ENCODE results near the gene FMNL2.

FMNL2 gene

GRCh38 chr2:152611458-152612231, 276.7 kb downstream of the FMNL2 start:
- no peak for TF ChIP-seq FOXP2 (optimal IDR thresholded peaks at IDR 0.05; ENCODE audit: control extremely low read depth, extremely low read length, insufficient read depth)
- no peak for TF ChIP-seq EZH2 (IDR thresholded peaks at IDR 0.05)
- TF ChIP-seq POLR2AphosphoS5 (IDR thresholded peaks at IDR 0.05; ENCODE audit: borderline replicate concordance, low read depth, low read length) = no peak
- Histone ChIP-seq H3K9me3 (ENCODE audit: low read depth, low read length) (no peaks in the 10 kb centered on the region), H3K4me3 (no peak overlapping the region), H3K27ac (no peak overlapping the region), H3K36me3 (ENCODE audit: insufficient read depth, low read length) (no peaks in the 10 kb centered on the region; the same call in 1 of the 2 replicates), H3K9ac (ENCODE audit: insufficient read length) (no peak overlapping the region)
- DNase-seq (ENCODE audit: low read depth, low spot score) = no peak

GRCh38 chr2:152613235-152613634, 278.3 kb downstream of the FMNL2 start:
- H3K36me3 ChIP-seq (ENCODE audit: insufficient read depth, low read length) = peaks cover 4% of the 10 kb centered on the region; the same call in 1 of the 2 replicates
- H3K4me3 ChIP-seq = no peak overlapping the region
- no peak overlapping the region for H3K9ac ChIP-seq (ENCODE audit: insufficient read length)
- TF ChIP-seq FOXP2 (optimal IDR thresholded peaks at IDR 0.05; ENCODE audit: control extremely low read depth, extremely low read length, insufficient read depth) (no peak), EZH2 (IDR thresholded peaks at IDR 0.05) (no peak), POLR2AphosphoS5 (IDR thresholded peaks at IDR 0.05; ENCODE audit: borderline replicate concordance, low read depth, low read length) (no peak)
- no peaks in the 10 kb centered on the region for H3K9me3 ChIP-seq (ENCODE audit: low read depth, low read length)
- no peak overlapping the region for H3K27ac ChIP-seq
- no peak for DNase-seq (ENCODE audit: low read depth, low spot score)

GRCh38 chr2:152615177-152615576, 280.2 kb downstream of the FMNL2 start:
- no peak for TF ChIP-seq FOXP2 (optimal IDR thresholded peaks at IDR 0.05; ENCODE audit: control extremely low read depth, extremely low read length, insufficient read depth)
- no peak for TF ChIP-seq EZH2 (IDR thresholded peaks at IDR 0.05)
- no peak for TF ChIP-seq POLR2AphosphoS5 (IDR thresholded peaks at IDR 0.05; ENCODE audit: borderline replicate concordance, low read depth, low read length)
- Histone ChIP-seq H3K4me3 (no peak overlapping the region), H3K27ac (no peak overlapping the region), H3K9ac (ENCODE audit: insufficient read length) (no peak overlapping the region), H3K36me3 (ENCODE audit: insufficient read depth, low read length) (peaks cover 9% of the 10 kb centered on the region; the same call in 1 of the 2 replicates), H3K9me3 (ENCODE audit: low read depth, low read length) (no peaks in the 10 kb centered on the region)
- no peak for DNase-seq (ENCODE audit: low read depth, low spot score)

- no peak for DNase-seq (ENCODE audit: low read depth, low spot score)
- H3K9ac ChIP-seq (ENCODE audit: insufficient read length) = no peak overlapping the region
- H3K9me3 ChIP-seq (ENCODE audit: low read depth, low read length) = no peaks in the 10 kb centered on the region
- no peak overlapping the region for H3K4me3 ChIP-seq
- no peak overlapping the region for H3K27ac ChIP-seq
- H3K36me3 ChIP-seq (ENCODE audit: insufficient read depth, low read length) = peaks cover 9% of the 10 kb centered on the region; the same call in 1 of the 2 replicates
- TF ChIP-seq POLR2AphosphoS5 (IDR thresholded peaks at IDR 0.05; ENCODE audit: borderline replicate concordance, low read depth, low read length) (no peak), FOXP2 (optimal IDR thresholded peaks at IDR 0.05; ENCODE audit: control extremely low read depth, extremely low read length, insufficient read depth) (no peak), EZH2 (IDR thresholded peaks at IDR 0.05) (no peak)
Observed at GRCh38 chr2:152617456-152618192, 282.6 kb downstream of the FMNL2 start.

GRCh38 chr2:152618193-152618564, 283.2 kb downstream of the FMNL2 start:
- DNase-seq (ENCODE audit: low read depth, low spot score) = no peak
- Histone ChIP-seq H3K9me3 (ENCODE audit: low read depth, low read length) (no peaks in the 10 kb centered on the region), H3K36me3 (ENCODE audit: insufficient read depth, low read length) (peaks cover 9% of the 10 kb centered on the region; the same call in 1 of the 2 replicates), H3K27ac (no peak overlapping the region), H3K9ac (ENCODE audit: insufficient read length) (no peak overlapping the region), H3K4me3 (no peak overlapping the region)
- no peak for TF ChIP-seq FOXP2 (optimal IDR thresholded peaks at IDR 0.05; ENCODE audit: control extremely low read depth, extremely low read length, insufficient read depth)
- TF ChIP-seq EZH2 (IDR thresholded peaks at IDR 0.05) = no peak
- TF ChIP-seq POLR2AphosphoS5 (IDR thresholded peaks at IDR 0.05; ENCODE audit: borderline replicate concordance, low read depth, low read length) = no peak

- Histone ChIP-seq H3K27ac (no peak overlapping the region), H3K36me3 (ENCODE audit: insufficient read depth, low read length) (peaks cover 9% of the 10 kb centered on the region; the same call in 1 of the 2 replicates), H3K4me3 (no peak overlapping the region), H3K9ac (ENCODE audit: insufficient read length) (no peak overlapping the region), H3K9me3 (ENCODE audit: low read depth, low read length) (no peaks in the 10 kb centered on the region)
- no peak for DNase-seq (ENCODE audit: low read depth, low spot score)
- no peak for TF ChIP-seq POLR2AphosphoS5 (IDR thresholded peaks at IDR 0.05; ENCODE audit: borderline replicate concordance, low read depth, low read length)
Observed at GRCh38 chr2:152620208-152620607, 285.2 kb downstream of the FMNL2 start.

GRCh38 chr2:152620985-152621384, 286.0 kb downstream of the FMNL2 start:
- Histone ChIP-seq H3K9me3 (ENCODE audit: low read depth, low read length) (no peaks in the 10 kb centered on the region), H3K27ac (no peak overlapping the region), H3K36me3 (ENCODE audit: insufficient read depth, low read length) (peaks cover 9% of the 10 kb centered on the region; the same call in 1 of the 2 replicates)

GRCh38 chr2:152622219-152622618, 287.2 kb downstream of the FMNL2 start:
- H3K9me3 ChIP-seq (ENCODE audit: low read depth, low read length) = no peaks in the 10 kb centered on the region
- no peak overlapping the region for H3K9ac ChIP-seq (ENCODE audit: insufficient read length)
- no peak for DNase-seq (ENCODE audit: low read depth, low spot score)
- H3K27ac ChIP-seq = no peak overlapping the region
- TF ChIP-seq FOXP2 (optimal IDR thresholded peaks at IDR 0.05; ENCODE audit: control extremely low read depth, extremely low read length, insufficient read depth) (no peak), POLR2AphosphoS5 (IDR thresholded peaks at IDR 0.05; ENCODE audit: borderline replicate concordance, low read depth, low read length) (no peak), EZH2 (IDR thresholded peaks at IDR 0.05) (no peak)
- peaks cover 6% of the 10 kb centered on the region; the same call in 1 of the 2 replicates for H3K36me3 ChIP-seq (ENCODE audit: insufficient read depth, low read length)
- no peak overlapping the region for H3K4me3 ChIP-seq

More at GRCh38 chr2:152620985-152621384, 286.0 kb downstream of the FMNL2 start:
- Histone ChIP-seq H3K9ac (ENCODE audit: insufficient read length) (no peak overlapping the region), H3K4me3 (no peak overlapping the region)
- TF ChIP-seq EZH2 (IDR thresholded peaks at IDR 0.05) (no peak), POLR2AphosphoS5 (IDR thresholded peaks at IDR 0.05; ENCODE audit: borderline replicate concordance, low read depth, low read length) (no peak)
- no peak for DNase-seq (ENCODE audit: low read depth, low spot score)
